Amygdala (tissue), 56 donors: ENCODE results near the gene KRT80.

Experiments
- DNase-seq, 56 donors: peaks; one replicate each; lab custom pipeline; 2025; lab: John Stamatoyannopoulos, UW

Gene KRT80

DNA sequence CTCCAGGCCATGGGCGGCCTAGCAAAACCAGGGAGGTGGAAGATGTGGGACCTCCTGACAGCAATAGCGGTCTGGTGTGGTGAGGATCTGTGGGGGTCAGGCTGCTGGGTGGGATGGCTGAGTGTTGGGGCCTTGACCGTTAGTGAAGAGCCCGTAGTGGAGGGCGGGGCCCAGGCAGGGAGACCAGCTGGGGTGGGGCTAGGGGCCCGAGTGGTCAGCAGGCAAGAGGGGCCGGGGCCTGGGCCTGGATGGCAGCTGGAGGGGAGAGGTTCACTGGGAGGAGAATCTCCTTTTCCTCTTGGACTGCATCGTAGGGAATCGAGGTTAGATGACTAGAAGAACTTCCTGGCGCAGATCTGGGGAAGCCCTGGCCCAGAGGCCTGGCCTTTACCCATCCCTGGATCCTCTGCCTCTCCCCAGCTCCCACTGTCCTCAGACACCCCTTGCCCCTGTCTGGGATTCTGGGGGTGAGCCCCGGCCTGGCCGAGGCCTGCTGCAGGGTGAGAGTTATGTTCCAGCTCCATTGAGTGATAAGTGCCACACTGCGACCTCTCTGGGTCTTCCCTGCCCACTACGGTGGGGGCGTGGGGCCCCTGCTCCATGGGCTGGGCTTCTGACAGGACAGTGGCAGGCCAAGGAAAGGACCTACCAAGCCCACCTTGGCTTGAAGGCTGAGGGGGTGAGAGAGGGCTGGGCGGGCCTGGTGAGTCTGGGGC lies 47.1 kb downstream of the KRT80 start:
- DNase-seq = no peak

DNA sequence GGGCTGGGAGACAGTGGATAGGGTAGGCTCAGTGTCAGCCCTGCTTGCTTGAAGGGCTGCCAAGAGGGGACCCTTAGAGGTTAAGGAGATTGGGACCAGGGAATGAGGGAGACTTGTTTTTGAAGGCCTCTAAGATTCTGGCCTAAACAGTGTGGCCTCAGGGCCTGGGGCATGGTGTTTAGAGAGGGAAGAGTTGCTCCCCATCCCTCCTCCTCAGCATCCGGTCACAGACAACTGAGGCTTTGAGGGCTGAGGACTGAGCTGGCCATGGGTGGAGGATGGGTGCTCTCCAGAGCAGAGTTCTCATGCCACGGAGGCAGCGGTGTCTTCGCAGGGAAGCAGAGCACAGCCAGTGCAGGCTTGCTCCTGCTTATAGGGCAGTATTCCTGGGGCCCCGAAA lies 49.4 kb downstream of the KRT80 start:
- DNase-seq = no peak

DNA sequence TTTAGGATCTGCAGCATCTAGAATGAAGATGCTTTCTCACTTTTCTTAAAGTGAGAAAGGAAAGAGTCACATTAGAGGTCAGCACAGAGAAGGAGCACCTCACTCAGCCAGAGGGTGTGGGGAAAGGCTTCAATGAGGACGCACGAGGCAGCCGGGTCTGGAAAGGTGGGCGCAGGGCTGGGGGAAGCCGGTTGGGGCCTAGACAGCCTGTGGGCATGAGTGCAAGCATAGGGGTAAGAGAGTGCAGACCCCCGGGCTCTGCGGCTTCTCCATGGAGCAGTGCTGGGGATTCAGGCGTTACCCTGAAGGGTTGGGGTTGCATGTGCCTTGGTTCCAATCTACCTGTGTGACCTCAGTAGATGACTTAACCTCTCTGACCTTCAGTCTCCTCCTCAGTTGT lies 49.9 kb downstream of the KRT80 start:
- no peak for DNase-seq

DNA sequence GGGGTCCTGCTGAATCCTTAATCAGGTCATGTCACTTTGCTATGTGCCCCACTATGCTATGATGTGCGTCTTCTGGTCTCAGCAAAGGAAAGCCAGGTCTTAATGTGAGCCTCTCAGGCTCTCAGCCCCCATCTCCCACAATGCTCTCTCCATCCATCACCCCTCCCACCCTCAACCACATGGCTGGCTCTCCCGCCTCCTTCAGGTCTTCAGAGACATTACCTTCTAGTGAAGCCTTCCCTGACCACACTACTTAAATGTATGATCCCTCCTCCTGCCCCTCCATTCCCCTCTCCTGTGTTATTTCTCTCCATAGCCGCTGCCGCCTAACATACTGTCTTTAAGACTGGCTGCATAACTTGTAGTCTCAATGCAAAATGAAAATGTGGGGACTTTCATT lies 50.5 kb downstream of the KRT80 start:
- DNase-seq = no peak

DNA sequence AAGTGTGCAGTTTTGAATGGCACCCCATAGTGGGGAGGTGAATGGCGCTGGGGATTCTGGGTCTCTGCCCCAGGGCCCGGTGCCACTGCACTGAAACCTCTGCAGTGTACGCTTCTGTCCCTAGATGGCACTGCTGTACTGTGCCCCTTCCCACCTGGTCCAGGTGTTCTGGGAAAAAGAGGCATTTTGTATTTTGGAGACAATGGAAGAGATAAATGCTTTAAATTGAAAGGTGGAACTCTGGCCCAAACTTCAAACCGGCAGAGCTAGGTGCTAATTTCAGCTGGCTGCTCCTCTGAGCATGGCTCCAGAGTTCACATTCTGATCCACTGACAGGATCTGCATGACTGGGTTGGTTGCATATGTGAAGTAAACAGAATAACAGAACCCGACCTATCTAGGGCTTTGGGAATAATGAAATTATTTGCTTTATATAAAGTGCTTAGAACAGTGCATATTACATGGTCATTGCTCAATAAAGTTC lies 52.2 kb downstream of the KRT80 start:
- DNase-seq = no peak

DNA sequence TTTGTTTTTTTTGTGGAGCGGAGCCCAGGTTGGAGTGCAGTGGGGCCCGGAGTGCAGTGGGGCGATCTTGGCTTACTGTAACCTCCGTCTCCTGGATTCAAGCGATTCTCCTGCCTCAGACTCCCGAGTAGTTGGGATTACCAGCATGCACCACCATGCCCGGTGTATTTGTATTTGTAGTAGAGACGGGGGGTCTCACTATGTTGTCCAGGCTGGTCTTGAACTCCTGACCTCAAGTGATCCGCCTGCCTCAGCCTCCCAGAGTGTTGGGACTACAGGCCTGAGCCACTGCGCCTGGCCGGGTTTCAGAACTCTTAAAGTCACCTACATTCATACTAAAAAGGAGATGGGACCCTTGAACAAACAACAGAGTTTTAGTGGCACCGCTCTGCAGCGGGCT lies 52.7 kb downstream of the KRT80 start:
- DNase-seq = no peak

DNA sequence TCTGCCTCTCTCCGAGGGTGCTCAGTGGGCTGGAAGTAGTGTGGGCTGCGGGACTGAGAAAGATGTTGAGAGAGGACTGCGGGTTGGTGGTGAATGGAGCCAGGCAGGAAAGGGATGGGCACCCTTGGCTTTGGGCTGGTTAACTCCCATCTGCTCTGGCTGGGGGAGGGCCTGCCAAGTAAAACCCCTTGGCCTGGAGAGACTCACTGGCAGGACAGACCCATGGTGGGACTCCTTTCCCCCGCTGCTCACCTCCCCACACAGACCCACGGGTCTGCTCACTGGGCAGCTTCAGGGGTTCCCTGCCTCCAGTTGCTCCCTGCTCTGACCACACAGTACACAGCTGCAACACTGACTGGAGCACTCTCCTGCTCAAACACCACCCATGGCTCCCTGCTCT lies 54.1 kb downstream of the KRT80 start:
- DNase-seq = no peak

DNA sequence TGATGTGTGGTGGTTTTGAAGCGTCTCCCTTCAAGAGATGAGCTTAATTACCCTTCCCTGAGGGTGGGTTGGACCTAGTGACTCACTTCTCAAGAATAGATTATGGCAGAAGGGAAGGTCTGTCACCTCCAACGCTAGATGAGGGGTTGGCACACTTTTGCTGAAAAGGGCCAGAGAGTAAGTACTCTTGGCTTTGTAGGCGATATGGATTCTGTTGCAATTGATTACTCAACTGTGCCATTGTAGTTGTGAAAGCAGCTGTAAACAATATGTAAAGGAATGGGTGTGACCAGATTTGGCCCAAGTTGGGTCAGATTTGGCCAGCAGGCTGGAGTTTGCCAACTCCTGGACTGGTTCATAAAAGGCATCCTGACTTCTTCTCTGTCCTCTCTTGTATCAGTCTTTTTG lies 59.1 kb downstream of the KRT80 start:
- no peak for DNase-seq

DNA sequence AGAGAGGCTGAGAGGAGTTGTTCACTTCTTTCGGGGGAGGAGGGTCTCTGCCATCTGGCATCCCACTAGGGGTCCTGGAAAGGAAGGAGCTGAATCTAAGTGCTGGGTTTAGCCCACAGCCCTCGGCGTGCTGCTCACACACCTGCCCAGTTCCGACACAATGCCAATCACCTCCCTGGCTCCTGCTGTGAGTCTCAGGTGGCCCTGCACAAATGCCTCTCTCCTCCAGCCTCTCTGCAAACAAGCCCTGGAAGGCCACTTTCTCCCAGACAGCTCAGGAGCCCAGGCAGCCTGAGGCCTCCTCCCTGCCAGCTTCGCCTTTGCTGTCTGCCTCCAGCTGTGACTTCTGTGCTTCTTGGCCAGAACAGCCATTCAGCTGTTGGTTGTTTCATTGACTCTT lies 61.1 kb downstream of the KRT80 start:
- DNase-seq = no peak

DNA sequence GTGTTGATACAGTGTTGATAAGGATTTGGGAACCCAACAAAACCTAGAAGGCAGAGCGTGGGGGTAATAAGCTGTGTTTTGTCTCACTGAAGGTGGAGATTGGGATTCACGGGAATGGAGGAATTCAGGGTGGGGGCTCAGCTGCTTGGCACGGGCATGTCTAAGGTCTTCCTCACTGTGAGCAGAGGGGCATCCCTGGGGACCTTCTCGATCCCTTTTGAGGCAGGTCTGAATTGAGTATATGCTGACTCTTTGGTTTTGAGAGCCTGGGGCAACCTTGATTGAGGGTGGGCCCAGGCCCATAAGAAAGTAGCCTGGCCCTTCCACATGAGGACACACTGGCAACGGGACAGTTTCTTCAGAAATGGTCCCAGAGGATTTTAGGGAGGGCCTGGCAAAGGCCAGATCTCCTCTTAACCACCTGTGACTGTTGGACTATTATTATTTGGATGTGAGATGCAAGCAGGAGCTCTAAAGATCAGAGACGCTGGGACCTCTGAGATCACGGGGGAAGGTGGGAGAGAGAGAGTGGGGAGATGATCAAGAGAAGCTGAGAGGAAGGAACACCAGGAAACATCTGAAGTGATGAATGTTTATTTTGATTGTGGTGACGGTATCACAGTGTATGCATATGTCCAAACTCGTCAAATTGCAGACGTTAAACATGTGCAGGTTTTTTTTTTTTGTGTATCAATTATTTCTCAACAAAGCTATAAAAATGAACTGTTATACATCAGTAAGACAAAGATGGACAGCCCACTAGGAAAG lies 63.9 kb downstream of the KRT80 start:
- DNase-seq = no peak

DNA sequence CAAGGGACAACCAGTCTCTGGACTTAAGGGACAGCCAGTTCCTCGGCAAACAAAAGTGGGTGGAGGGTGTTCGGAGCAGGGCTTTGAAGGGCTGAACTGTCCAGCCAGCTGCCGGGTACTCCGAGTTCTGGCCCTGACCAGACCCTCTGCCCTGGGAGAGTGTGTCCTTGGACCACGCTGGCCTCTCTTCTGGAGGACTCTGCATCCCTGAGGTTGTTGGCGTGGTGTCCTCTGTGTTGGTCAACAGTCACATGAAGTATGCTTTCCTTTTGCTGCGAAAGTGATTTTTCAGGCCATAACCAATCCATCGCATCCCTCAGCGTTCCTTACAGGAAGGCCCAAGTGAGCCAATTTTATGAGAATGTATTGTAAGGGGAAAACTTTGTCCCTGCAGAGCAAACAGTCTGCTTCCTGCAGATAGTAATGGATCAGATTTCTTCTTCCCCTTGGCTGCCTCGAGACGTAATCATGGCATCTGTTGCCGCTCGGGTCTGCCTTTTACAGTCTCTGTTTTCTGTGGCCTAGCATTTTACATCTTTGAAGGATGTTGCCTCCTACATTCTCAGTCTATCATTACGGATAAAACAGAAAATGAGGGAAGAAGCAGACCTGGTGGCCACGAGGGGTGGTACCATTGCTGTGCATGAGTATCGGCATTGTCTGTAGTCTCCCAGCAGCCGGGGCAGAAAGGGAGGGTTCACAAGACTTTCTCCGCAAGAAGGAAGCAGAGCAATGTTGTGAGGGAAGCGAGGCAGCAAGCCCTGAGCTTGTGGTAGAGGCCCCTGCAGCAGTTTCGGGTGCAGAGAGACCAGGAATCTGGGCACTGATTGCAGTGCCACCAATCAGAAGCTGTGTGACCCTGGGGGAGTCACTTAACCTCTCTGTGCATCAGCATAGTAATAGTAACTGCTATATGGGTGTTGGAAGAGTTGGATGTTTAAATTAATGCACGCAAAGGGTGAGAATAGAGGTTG lies 64.9 kb downstream of the KRT80 start:
- DNase-seq = no peak

DNA sequence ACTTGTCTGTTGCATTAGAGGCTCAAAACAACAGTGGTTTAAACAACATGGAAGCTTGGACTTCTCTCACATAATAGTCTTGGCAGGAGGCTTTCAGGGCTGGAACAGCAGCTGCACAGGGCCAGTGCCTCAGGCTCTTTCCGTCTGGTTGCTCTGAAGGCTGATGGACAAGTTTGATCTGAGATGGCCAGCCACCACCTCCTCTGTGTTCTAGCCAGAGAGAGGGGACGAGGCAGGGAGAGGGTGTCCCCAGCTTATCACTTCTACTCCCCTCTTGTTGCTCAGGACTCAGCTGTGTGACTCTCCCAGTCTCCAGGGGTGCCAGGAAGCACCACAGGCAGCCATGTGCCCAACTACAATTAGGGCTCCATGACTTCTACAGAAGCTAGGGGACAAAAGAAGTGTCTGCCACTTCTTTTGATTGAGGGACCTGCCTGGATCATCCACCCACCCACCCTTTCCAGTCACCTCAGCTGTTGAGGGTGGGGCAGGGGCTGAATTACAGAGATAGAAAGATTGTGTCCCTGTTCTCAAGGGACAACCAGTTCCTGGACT lies 65.7 kb downstream of the KRT80 start:
- DNase-seq = no peak

DNA sequence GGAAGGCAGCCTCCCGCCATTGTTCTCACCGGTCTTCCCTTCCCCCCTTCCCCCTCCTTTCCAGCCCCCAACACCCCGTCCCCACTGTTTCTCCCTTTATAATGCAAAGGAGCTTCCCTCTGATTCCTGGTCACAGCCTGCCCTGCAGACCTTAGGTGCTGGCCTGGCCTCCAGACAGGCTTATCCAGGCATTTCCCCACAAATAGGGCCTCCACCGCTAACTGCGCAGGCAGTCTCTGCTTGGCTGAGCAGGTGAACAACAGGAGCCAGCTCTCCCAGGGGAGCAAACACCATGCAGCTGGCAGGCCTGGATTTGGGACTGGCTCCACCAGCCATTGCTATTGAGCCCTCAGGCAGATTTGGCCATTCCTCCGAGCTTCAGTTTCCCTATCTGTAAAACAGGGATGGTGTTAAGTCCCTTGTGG lies 66.3 kb downstream of the KRT80 start:
- DNase-seq = no peak

DNA sequence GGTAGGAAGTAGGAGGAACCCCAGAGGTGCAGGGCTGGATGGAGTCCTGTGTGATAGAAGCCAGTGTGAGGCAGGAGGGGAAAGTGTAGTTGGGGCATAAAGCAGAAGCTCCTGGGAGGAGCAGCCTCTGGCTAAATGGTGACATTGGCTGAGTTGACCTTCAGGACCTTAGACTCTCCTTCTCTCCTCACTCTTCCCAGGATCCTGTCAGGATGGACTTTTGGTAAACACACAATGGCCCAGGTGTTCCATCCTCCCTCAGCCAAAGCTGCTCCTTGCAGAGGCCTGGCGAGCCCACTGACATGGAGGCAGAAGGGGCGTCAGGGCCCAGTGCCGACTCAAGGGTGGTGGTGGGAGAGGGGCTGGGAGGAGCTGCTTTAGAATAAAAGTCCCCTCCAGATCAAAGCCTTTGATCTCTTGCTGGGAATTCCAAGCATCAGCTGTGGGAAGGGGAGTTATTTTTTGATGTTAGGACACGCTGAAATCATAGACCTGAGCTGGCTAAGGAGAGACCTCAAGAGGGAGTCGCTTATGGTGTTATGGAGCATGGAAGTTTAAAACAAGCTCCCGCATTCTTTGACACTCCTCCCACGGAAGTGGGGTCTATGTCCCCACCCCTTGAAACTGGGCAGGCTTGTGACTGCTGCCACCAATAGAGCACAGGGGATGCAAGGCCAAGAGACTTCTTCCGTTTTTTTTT lies 68.2 kb downstream of the KRT80 start:
- no peak for DNase-seq

DNA sequence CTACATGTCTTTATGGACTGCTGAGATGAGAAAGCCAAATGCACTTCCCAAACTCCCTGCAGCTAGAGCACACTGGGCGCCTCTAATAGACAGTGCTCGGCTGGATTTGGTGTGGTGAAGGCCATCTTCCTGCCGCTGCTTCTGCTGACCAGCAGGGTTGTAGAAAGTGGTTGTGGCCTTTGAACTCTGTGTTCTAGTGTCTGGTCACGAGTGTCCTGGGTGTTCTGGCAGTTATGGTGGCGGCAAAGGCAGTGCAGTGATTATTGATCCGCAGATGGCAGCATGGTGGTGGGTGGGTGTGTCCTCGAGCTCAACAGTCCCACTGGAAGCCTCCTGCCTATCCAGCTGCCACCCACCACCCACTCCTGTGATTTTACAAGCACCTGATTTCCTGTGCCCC lies 68.9 kb downstream of the KRT80 start:
- no peak for DNase-seq

DNA sequence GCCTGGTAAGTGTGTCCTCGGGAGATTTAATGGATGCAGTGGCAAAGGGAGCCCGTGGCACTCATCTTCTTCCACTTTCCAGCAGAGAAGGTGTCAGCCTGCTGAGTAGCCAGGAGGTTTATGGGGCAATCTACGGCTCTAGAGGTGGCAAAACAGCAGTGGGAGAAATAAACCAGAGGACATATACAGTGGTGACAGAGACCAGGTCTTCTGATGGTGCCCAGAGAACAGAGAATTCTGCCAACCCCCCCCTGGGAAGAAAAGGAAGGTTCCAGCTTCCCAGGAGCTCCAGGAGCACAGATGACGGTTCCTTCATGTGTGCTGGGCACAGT lies 69.3 kb downstream of the KRT80 start:
- no peak for DNase-seq

DNA sequence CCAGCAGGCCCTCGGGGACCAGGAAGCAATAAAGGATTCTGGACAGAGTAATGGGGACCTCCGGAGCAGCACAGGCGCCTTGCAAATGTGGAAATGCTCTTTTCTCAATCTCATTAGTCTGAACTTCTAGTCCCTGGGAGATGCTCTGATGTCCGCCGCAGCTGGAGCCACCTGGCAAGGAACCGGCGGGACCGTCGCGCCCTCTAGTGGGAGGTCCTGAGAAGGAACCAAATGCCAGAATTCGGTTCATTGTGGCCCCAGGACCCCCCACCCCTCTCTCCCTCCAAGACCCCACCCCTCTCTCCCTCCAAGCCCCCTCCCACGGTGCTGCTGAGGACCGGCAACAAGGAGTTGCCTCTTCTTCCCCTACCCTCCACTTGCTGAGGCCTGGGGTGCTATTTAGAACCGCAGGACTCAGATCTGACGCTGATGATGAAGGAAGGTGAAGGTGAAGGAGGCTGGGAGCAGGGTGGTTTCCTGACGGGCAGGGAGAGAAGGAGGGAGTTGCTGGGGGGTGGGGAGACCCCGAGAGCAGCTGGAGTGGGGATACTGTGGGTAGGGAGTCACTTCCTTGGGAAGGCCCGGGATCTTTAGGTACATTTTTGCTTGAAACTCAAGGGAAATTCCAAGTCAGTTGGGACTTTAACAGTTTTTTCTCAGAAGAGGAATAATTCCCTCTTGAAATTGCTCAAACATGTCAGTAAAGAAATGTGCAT lies 69.8 kb downstream of the KRT80 start:
- DNase-seq = peak in 33 of 56 donors; percentile 2 to 61 (median 17)

DNA sequence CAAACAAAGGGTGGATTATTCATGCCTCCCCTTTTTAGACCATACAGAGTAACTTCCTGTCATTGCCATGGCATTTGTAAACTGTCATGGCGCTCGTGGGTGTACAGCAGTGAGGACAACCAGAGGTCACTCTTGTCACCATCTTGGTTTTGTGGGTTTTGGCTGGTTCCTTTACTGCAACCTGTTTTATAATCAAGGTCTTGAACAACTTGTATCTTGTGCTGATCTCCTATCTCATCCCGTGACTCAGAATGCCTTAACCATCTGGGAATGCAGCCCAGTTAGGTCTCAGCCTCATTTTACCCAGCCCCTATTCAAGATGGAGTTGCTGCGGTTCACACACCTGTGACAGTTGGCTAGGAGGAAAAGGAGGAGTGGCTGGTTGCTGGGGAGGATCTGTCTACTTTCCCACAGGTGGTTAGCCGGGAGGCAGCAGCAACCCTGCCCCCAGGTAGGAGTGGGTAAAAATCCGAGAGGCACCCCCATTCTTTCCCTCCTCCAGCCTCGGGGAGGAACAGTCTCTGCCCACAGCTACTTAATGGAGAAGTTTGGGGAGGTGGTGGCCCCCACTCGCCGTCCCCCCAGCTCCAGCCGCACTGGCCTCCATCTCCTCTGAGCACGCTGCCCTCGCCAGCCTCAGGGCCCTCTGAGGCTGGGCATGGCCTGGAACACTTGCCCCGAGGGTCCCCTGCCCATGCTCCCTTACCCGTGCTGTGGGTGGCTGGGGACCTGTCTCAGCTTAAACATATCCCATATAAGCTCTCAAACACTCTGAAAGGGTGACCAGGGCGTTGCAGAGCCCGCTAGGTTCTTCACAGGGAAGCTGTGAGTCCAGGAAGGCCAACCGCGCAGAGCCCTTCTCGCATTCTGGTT lies 70.6 kb downstream of the KRT80 start:
- DNase-seq = no peak
